Liver (tissue), 9 donors: ENCODE data around the gene CCDC106. TPM values are rescaled to one million over a fixed set of nuclear protein-coding genes. Genes with fewer than 3 reads are reported as not detected.

ENCODE experiments used
- DNase-seq: peaks from one replicate; pipeline ENCODE4 v3.0.0-alpha.2; 2017; ENCODE audit warnings: low spot score
- H3K27ac ChIP-seq, 2 donors: one replicate each; pipeline ENCODE4 v1.7.0; 2013; ENCODE audit warnings: inconsistent platforms in 2 of 2, low read length in 2 of 2, control low read depth in 1 of 2, low read depth in 1 of 2, mild to moderate bottlenecking in 1 of 2
- H3K27me3 ChIP-seq, 4 donors: one replicate each; pipeline versions ENCODE4 v1.6.1 to v1.7.0; 2013; ENCODE audit warnings: low read length in 3 of 4, inconsistent platforms in 1 of 4, mild to moderate bottlenecking in 1 of 4, moderate library complexity in 1 of 4; ENCODE audit not compliant: control insufficient read depth in 4 of 4, insufficient read depth in 4 of 4
- H3K36me3 ChIP-seq, 4 donors: one replicate each; pipeline versions ENCODE4 v1.6.1 to v1.7.0; 2013; ENCODE audit warnings: low read length in 3 of 4, mild to moderate bottlenecking in 3 of 4, low read depth in 1 of 4, moderate library complexity in 1 of 4; ENCODE audit not compliant: control insufficient read depth in 4 of 4, insufficient read depth in 3 of 4
- H3K4me1 ChIP-seq, 4 donors: one replicate each; pipeline versions ENCODE4 v1.6.1 to v1.7.0; 2013; ENCODE audit warnings: low read length in 3 of 4, mild to moderate bottlenecking in 3 of 4, moderate library complexity in 1 of 4; ENCODE audit not compliant: control insufficient read depth in 4 of 4, insufficient read depth in 4 of 4
- H3K4me3 ChIP-seq, 3 donors: one replicate each; pipeline versions ENCODE4 v1.6.1 to v1.7.0; 2013; ENCODE audit warnings: low read length in 3 of 3, control low read depth in 1 of 3, low read depth in 1 of 3, mild to moderate bottlenecking in 1 of 3
- H3K9ac ChIP-seq, 2 donors: one replicate each; pipeline ENCODE4 v1.7.0; 2013; ENCODE audit warnings: low read length in 2 of 2, mild to moderate bottlenecking in 2 of 2, moderate library complexity in 2 of 2, control low read depth in 1 of 2, low read depth in 1 of 2
- H3K9me3 ChIP-seq, 4 donors: one replicate each; pipeline versions ENCODE4 v1.6.1 to v1.7.0; 2013; ENCODE audit warnings: low read length in 3 of 4; ENCODE audit not compliant: control insufficient read depth in 4 of 4
- ATF3 ChIP-seq: IDR thresholded peaks from 2 replicates; pipeline ENCODE4 v1.6.1; 2016; ENCODE audit warnings: antibody characterized with exemption
- EGR1 ChIP-seq, 2 donors: IDR thresholded peaks; 2 replicates each; pipeline ENCODE4 v1.6.1; 2016 to 2018; ENCODE audit warnings: antibody characterized with exemption in 2 of 2, low read depth in 2 of 2
- FOXA1 ChIP-seq: IDR thresholded peaks from 2 replicates; pipeline ENCODE4 v1.6.1; 2016; ENCODE audit warnings: antibody characterized with exemption
- FOXA2 ChIP-seq: IDR thresholded peaks from 2 replicates; pipeline ENCODE4 v1.6.1; 2016; ENCODE audit warnings: antibody characterized with exemption
- GABPA ChIP-seq, 2 donors: IDR thresholded peaks in 1 of 2; conservative IDR thresholded peaks in 1 of 2; 2 replicates each; pipeline ENCODE4 v1.6.1; 2016; ENCODE audit warnings: antibody characterized with exemption in 2 of 2, mild to moderate bottlenecking in 1 of 2, moderate library complexity in 1 of 2
- HNF4A ChIP-seq, 2 donors: conservative IDR thresholded peaks; 2 replicates each; pipeline ENCODE4 v1.6.1; 2016; ENCODE audit warnings: antibody characterized with exemption in 2 of 2, mild to moderate bottlenecking in 2 of 2
- HNF4G ChIP-seq: IDR thresholded peaks from 2 replicates; pipeline ENCODE4 v1.6.1; 2016; ENCODE audit warnings: antibody characterized with exemption
- NR2F2 ChIP-seq: IDR thresholded peaks from 2 replicates; pipeline ENCODE4 v1.6.1; 2016; ENCODE audit warnings: antibody characterized with exemption
- REST ChIP-seq: IDR thresholded peaks from 2 replicates; pipeline ENCODE4 v1.6.1; 2016; ENCODE audit warnings: antibody characterized with exemption, mild to moderate bottlenecking
- RXRA ChIP-seq, 2 donors: IDR thresholded peaks; 2 replicates each; pipeline ENCODE4 v1.6.1; 2017 to 2018; ENCODE audit warnings: antibody characterized with exemption in 2 of 2, mild to moderate bottlenecking in 1 of 2
- SP1 ChIP-seq: IDR thresholded peaks from 2 replicates; pipeline ENCODE4 v1.6.1; 2018; ENCODE audit warnings: antibody characterized with exemption, mild to moderate bottlenecking
- YY1 ChIP-seq: IDR thresholded peaks from 2 replicates; pipeline ENCODE4 v1.6.1; 2016; ENCODE audit warnings: antibody characterized with exemption, mild to moderate bottlenecking
- ZBTB33 ChIP-seq: IDR thresholded peaks from 2 replicates; pipeline ENCODE4 v1.6.1; 2016; ENCODE audit warnings: antibody characterized with exemption
- WGBS: extraction: QIAGEN DNeasy Blood & Tissue Kit; methylation state at CpG from one replicate; pipeline ENCODE4 v1.1.7; 2013; 5-methylcytosine and 5-hydroxymethylcytosine counted together
- polyA plus RNA-seq, 2 donors: library from polyadenylated mRNA; stranded (reverse) in 1 of 2; unstranded in 1 of 2; fragments of 200-250 nt in 1 of 2; fragments of >200 nt in 1 of 2; fragmentation: Nextera tagmentation in 1 of 2; extraction: Ambion mirVana in 1 of 2; gene quantifications; one replicate each; pipeline versions ENCODE4 v1.2.1 to v1.2.3, GENCODE V29; 2013 to 2015
- total RNA-seq, 2 donors: library from RNA; depleted of rRNA; stranded (reverse); fragments of >200 nt; gene quantifications; one replicate each; pipeline ENCODE4 v1.2.3, GENCODE V29; 2014
- TF ChIP-seq, protein P1 (sequence below): IDR thresholded peaks from 2 replicates; pipeline ENCODE4 v1.6.1; 2016; ENCODE audit warnings: antibody characterized with exemption
- TF ChIP-seq, protein P2 (sequence below): fragments of 150-350 bp; IDR thresholded peaks from 2 replicates; pipeline ENCODE4 v1.5.1; 2017; ENCODE audit warnings: improper control_type of control experiment, low read depth, low read length; ENCODE audit not compliant: missing input control
- donor health status: healthy.
- donor health status: healthy.
- donor health status: healthy.
- donor health status: healthy.
- donor health status: healthy.

CCDC106 gene
- total and polyA plus RNA-seq, 4 donors: 3.6 to 13.5 (median 5.9) TPM

DNA sequence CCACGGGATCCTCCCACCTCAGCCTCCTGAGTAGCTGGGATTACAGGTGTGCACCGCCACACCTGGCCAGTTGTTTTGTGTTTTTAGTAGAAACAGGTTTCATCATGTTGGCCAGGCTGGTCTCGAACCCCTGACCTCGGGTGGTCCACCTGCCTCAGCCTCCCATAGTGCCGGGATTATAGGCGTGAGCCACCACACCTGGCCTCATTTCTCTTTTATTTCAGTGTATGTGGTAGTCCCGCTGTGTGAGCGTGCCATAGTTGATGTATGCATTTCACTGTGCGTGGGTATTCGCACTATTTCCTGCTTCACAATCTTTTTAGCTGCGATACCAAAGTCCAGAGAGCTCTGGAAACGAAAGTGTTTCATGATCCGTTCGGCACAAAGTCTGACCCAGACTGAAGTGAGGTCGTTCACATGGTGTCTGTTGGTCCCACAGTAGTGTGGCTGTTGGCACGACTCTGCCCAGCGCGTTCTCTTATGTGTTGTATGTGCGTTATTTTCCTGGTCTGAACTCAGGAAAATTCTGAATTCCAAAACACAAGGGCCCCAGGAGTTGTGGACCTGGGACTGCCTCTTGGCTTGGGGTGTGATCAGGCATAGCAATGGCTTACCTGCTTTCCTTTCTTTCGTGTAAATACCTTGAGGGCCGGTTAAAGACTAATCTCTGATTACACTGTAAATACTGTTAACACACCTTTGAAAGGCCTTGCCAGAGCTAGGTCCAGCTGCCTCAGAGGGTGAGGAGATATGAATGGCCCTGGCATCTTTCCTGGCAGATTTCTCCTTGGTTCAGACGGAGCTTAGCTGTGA is 35.6 kb downstream of the CCDC106 start:
- Histone ChIP-seq H3K27me3 (no peaks in the 10 kb centered on the region), H3K4me1 (peaks cover 10 to 69% (median 57%) of the 10 kb centered on the region in 4 donors), H3K4me3 (peak overlapping the region in 2 of 3 donors; percentile 2 to 3), H3K9me3 (no peaks in the 10 kb centered on the region), H3K36me3 (peaks cover 7 to 45% (median 21%) of the 10 kb centered on the region in 4 donors), H3K27ac (peak overlapping the region; percentile 96 to 97), H3K9ac (peak overlapping the region in 1 of 2 donors; percentile 34)
- peak; percentile 88 for TF ChIP-seq REST
- TF ChIP-seq, protein P1, sequence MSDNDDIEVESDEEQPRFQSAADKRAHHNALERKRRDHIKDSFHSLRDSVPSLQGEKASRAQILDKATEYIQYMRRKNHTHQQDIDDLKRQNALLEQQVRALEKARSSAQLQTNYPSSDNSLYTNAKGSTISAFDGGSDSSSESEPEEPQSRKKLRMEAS: no peak
- TF ChIP-seq FOXA1: peak; percentile 77
- TF ChIP-seq YY1: peak; percentile 68
- TF ChIP-seq EGR1 (IDR thresholded peaks at IDR 0.05; ENCODE audit: low read depth in 2 of 2): peak in 1 of 2 donors; percentile 43
- peak; percentile 31 for TF ChIP-seq NR2F2
- peak; percentile 98 for TF ChIP-seq HNF4A (conservative IDR thresholded peaks at IDR 0.05)
- TF ChIP-seq, protein P2, sequence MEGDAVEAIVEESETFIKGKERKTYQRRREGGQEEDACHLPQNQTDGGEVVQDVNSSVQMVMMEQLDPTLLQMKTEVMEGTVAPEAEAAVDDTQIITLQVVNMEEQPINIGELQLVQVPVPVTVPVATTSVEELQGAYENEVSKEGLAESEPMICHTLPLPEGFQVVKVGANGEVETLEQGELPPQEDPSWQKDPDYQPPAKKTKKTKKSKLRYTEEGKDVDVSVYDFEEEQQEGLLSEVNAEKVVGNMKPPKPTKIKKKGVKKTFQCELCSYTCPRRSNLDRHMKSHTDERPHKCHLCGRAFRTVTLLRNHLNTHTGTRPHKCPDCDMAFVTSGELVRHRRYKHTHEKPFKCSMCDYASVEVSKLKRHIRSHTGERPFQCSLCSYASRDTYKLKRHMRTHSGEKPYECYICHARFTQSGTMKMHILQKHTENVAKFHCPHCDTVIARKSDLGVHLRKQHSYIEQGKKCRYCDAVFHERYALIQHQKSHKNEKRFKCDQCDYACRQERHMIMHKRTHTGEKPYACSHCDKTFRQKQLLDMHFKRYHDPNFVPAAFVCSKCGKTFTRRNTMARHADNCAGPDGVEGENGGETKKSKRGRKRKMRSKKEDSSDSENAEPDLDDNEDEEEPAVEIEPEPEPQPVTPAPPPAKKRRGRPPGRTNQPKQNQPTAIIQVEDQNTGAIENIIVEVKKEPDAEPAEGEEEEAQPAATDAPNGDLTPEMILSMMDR: no peak
- peak in 1 of 2 donors; percentile 81 for TF ChIP-seq GABPA (IDR thresholded peaks at IDR 0.05 in 1 of 2, conservative IDR thresholded peaks at IDR 0.05 in 1 of 2)
- peak; percentile 100 for TF ChIP-seq SP1
- TF ChIP-seq FOXA2: peak; percentile 72
- peak; percentile 98 for TF ChIP-seq HNF4G
- TF ChIP-seq RXRA (IDR thresholded peaks at IDR 0.05): peak; percentile 89 to 94
- TF ChIP-seq ZBTB33: no peak
- TF ChIP-seq ATF3: no peak
- 30% methylated on average over 22 of the region's 22 CpGs for whole genome bisulfite sequencing
- peak; percentile 49 for DNase-seq
